Cortex of kidney (tissue), 1 donor: ENCODE measurements around the gene CPT1A.
"Not testable (repeated sequence)": the region's sequence is repeated elsewhere in the genome, so short reads cannot be mapped to it uniquely, and the experiment has no call there.

Experiments used
- DNase-seq: peaks from one replicate; lab custom pipeline; 2025; lab: John Stamatoyannopoulos, UW

Gene CPT1A

GRCh38 chr11:68841718-68842426, at the start of gene CPT1A:
Gene CPT1A (minus strand): TSS chr11:68841916. CDS start chr11:68815474, 26,442 bp downstream.
- DNase-seq: no peak

GRCh38 chr11:68890490-68891231, 48.9 kb upstream of the CPT1A start:
- no peak for DNase-seq

GRCh38 chr11:68889948-68890446, 48.3 kb upstream of the CPT1A start:
- no peak for DNase-seq

- DNase-seq: not testable (repeated sequence)
These were observed 43.1 kb upstream of the CPT1A start for GRCh38 chr11:68884827-68885226.

- no peak for DNase-seq
These were observed 40.7 kb upstream of the CPT1A start for GRCh38 chr11:68882391-68882790.

GRCh38 chr11:68881320-68881719, 39.6 kb upstream of the CPT1A start:
- DNase-seq: no peak

- no peak for DNase-seq
These were observed 39.1 kb upstream of the CPT1A start for GRCh38 chr11:68880851-68881250.

GRCh38 chr11:68878022-68878421, 36.3 kb upstream of the CPT1A start:
- DNase-seq: no peak

- DNase-seq: no peak
These were observed 30.7 kb upstream of the CPT1A start for GRCh38 chr11:68872216-68873003.

- DNase-seq: no peak
These were observed 28.8 kb upstream of the CPT1A start for GRCh38 chr11:68870470-68870869.

GRCh38 chr11:68868221-68868835, 26.6 kb upstream of the CPT1A start:
- no peak for DNase-seq

GRCh38 chr11:68867066-68867465, 25.4 kb upstream of the CPT1A start:
- DNase-seq: no peak

GRCh38 chr11:68865241-68865640, 23.5 kb upstream of the CPT1A start:
- DNase-seq: no peak

- no peak for DNase-seq
These were observed 22.0 kb upstream of the CPT1A start for GRCh38 chr11:68863553-68864265.

- DNase-seq: no peak
These were observed 20.7 kb upstream of the CPT1A start for GRCh38 chr11:68862421-68862820.

- no peak for DNase-seq
These were observed 17.4 kb upstream of the CPT1A start for GRCh38 chr11:68859123-68859522.

GRCh38 chr11:68857037-68857586, 15.4 kb upstream of the CPT1A start:
- DNase-seq: no peak

GRCh38 chr11:68856425-68857030, 14.8 kb upstream of the CPT1A start:
- not testable (repeated sequence) for DNase-seq

GRCh38 chr11:68855205-68855981, 13.7 kb upstream of the CPT1A start:
- no peak for DNase-seq
